ENCODE measurements around the gene CACNA2D1.
"Not testable (repeated sequence)": the region's sequence is repeated elsewhere in the genome, so short reads cannot be mapped to it uniquely, and the experiment has no call there.

Gene CACNA2D1

DNA sequence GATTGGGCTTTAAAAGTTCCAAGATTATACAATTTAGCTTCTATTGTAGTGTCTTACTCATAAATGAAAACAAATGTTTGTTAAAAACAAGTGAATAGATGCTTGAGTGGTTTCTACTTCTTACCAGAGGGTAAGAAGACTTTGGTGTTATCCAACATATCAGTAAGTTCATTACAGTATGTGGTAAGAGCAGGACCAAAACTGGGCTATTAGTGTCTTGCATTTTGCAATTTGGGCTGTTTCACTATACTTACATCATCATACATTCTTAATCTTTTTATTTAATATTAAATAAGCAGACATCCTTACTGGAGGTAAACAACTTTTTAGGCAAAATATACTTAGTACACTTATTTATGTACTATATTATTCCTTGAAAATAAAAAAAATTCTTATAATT, 425.4 kb downstream of the CACNA2D1 start:
- TF ChIP-seq, protein P1, sequence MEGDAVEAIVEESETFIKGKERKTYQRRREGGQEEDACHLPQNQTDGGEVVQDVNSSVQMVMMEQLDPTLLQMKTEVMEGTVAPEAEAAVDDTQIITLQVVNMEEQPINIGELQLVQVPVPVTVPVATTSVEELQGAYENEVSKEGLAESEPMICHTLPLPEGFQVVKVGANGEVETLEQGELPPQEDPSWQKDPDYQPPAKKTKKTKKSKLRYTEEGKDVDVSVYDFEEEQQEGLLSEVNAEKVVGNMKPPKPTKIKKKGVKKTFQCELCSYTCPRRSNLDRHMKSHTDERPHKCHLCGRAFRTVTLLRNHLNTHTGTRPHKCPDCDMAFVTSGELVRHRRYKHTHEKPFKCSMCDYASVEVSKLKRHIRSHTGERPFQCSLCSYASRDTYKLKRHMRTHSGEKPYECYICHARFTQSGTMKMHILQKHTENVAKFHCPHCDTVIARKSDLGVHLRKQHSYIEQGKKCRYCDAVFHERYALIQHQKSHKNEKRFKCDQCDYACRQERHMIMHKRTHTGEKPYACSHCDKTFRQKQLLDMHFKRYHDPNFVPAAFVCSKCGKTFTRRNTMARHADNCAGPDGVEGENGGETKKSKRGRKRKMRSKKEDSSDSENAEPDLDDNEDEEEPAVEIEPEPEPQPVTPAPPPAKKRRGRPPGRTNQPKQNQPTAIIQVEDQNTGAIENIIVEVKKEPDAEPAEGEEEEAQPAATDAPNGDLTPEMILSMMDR (IDR thresholded peaks at IDR 0.05; ENCODE audit: low read depth, low read length, missing control alignments): no peak
- no peak overlapping the region for H3K4me3 ChIP-seq (replicated peaks; ENCODE audit: low read depth, low read length)
- no peak for DNase-seq (ENCODE audit: extremely low read depth, low read depth)

GRCh38 chr7:82017334-82017943, 426.1 kb downstream of the CACNA2D1 start:
- DNase-seq (ENCODE audit: extremely low read depth, low read depth): no peak
- no peak overlapping the region for H3K4me3 ChIP-seq (replicated peaks; ENCODE audit: low read depth, low read length)
- TF ChIP-seq, protein P1 (IDR thresholded peaks at IDR 0.05; ENCODE audit: low read depth, low read length, missing control alignments): peak; percentile 30

DNA sequence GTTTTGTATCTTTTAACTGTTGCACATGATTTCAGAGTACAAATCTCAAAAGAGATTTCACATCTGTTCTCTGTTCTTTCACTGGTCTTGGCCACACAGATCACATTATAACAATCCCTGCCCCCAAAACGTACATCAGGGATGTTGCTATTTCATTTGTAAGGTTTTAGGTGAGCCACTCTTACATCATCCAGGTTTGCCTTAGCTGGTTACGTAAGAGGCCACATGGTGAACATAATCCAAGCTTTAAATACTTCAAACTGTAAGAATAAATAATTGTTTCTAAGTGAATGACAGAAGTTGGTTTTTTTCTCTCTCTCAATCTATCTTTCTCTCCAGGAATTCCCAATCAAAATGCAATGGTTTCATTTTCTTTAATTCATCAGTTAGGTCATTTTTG, 427.8 kb downstream of the CACNA2D1 start:
- no peak for DNase-seq (ENCODE audit: extremely low read depth, low read depth)
- TF ChIP-seq, protein P1 (IDR thresholded peaks at IDR 0.05; ENCODE audit: low read depth, low read length, missing control alignments): no peak
- H3K4me3 ChIP-seq (replicated peaks; ENCODE audit: low read depth, low read length): no peak overlapping the region

DNA sequence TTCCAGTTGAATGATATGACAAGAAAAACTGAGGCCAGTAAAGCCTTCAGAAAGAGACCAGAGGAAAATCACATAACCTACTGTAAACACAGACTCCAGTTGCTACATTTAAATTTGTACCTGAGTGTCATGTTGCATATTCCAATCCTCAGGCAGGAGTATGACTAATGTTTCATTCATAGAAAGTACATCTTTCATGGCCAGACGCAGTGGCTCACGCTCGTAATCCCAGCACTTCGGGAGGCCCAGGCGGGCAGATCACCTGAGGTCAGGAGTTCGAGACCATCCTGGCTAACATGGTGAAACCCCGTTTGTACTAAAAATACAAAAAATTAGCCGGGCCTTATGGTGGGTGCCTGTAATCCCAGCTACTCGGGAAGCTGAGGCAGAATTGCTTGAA, 429.0 kb downstream of the CACNA2D1 start:
- not testable (repeated sequence) for H3K4me3 ChIP-seq (replicated peaks; ENCODE audit: low read depth, low read length); DNase-seq (ENCODE audit: extremely low read depth, low read depth)

GRCh38 chr7:82012453-82012852, 431.1 kb downstream of the CACNA2D1 start:
- DNase-seq (ENCODE audit: extremely low read depth, low read depth): no peak
- TF ChIP-seq, protein P1 (IDR thresholded peaks at IDR 0.05; ENCODE audit: low read depth, low read length, missing control alignments): no peak
- H3K4me3 ChIP-seq (replicated peaks; ENCODE audit: low read depth, low read length): no peak overlapping the region

DNA sequence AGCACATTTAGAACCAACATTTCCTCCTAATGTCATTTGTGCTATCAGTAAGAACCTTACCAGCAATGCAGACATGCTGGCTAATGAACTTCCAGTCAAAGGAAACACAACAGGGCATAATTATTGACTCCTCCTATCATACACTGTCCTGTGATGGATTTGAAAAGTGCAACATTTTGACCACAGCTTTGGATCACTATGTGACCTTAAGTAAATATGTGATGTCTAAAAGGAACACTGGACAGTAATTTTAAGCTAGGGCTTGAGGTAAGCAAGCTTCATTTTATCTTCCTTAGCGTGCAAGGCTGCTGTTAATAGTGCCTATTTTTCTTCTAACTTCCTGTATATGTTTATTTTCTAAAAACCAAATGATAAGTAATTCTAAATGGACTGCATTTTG, 433.2 kb downstream of the CACNA2D1 start:
- TF ChIP-seq, protein P1 (IDR thresholded peaks at IDR 0.05; ENCODE audit: low read depth, low read length, missing control alignments): no peak
- no peak overlapping the region for H3K4me3 ChIP-seq (replicated peaks; ENCODE audit: low read depth, low read length)
- no peak for DNase-seq (ENCODE audit: extremely low read depth, low read depth)

DNA sequence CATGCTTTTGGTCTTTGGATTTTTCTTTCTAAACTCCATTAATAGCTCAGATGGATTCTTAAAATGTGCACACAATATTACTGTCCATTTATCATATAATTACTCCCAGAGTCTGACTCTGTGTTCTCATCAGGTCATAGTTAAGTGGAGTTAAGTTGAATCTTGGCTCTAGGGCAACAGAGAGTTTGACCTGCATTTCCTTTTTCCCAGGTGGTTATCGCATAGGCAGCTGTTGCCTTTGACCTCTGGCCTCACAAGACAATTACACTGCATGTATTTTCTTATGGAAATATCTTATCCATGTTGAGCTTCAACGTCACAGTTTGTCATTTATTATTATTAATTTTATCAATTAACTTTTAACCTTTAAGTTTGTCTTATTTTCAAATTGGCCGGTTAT, 436.3 kb downstream of the CACNA2D1 start:
- no peak for DNase-seq (ENCODE audit: extremely low read depth, low read depth)
- TF ChIP-seq, protein P1 (IDR thresholded peaks at IDR 0.05; ENCODE audit: low read depth, low read length, missing control alignments): no peak
- H3K4me3 ChIP-seq (replicated peaks; ENCODE audit: low read depth, low read length): no peak overlapping the region
